HL-60 (cell line): ENCODE measurements around the gene OSBPL7.

ENCODE experiments used
- DNase-seq, 2 experiments: peaks; one replicate each; pipeline ENCODE4 v3.0.0-alpha.2; 2010 to 2020; ENCODE audit warnings: low read depth in 1 of 2, low spot score in 1 of 2
- H3K27ac ChIP-seq: fragments of 250-450 bp; sonication (Bioruptor Pico); replicated peaks from 2 replicates; pipeline ENCODE4 v1.5.1; 2020; ENCODE audit warnings: mild to moderate bottlenecking, moderate library complexity
- H3K27me3 ChIP-seq: fragments of 250-450 bp; sonication (Bioruptor Pico); 2 replicates; pipeline ENCODE4 v1.5.1; 2021; ENCODE audit warnings: mild to moderate bottlenecking, moderate library complexity; ENCODE audit not compliant: insufficient read depth, poor library complexity, severe bottlenecking
- H3K4me3 ChIP-seq: replicated peaks from 2 replicates; pipeline ENCODE4 v1.5.1; 2011; ENCODE audit warnings: mild to moderate bottlenecking, control low read depth, low read length; ENCODE audit not compliant: insufficient read depth
- GABPA ChIP-seq: IDR thresholded peaks from 2 replicates; pipeline ENCODE4 v1.6.1; 2012; ENCODE audit warnings: low read depth
- POLR2AphosphoS5 ChIP-seq: IDR thresholded peaks from 2 replicates; pipeline ENCODE4 v1.6.1; 2012; ENCODE audit warnings: low read depth
- SPI1 ChIP-seq: IDR thresholded peaks from 2 replicates; pipeline ENCODE4 v1.6.1; 2012; ENCODE audit warnings: low read depth, mild to moderate bottlenecking, borderline replicate concordance
- TF ChIP-seq, protein P1 (sequence below): IDR thresholded peaks from one replicate; pipeline ENCODE4 v1.5.1; 2011; ENCODE audit warnings: low read length, control low read depth, inconsistent platforms; ENCODE audit not compliant: insufficient read depth
- TF ChIP-seq, protein P2 (sequence below): IDR thresholded peaks from 2 replicates; pipeline ENCODE4 v1.6.1; 2012; ENCODE audit warnings: low read depth; ENCODE audit not compliant: insufficient replicate concordance

Gene OSBPL7

GRCh38 chr17:47778184-47778635 is 43.4 kb downstream of the OSBPL7 start:
- no peak for DNase-seq
- Histone ChIP-seq H3K4me3 (no peak overlapping the region), H3K27me3 (peaks cover 24% of the 10 kb centered on the region), H3K27ac (no peak overlapping the region)
- TF ChIP-seq, protein P1, sequence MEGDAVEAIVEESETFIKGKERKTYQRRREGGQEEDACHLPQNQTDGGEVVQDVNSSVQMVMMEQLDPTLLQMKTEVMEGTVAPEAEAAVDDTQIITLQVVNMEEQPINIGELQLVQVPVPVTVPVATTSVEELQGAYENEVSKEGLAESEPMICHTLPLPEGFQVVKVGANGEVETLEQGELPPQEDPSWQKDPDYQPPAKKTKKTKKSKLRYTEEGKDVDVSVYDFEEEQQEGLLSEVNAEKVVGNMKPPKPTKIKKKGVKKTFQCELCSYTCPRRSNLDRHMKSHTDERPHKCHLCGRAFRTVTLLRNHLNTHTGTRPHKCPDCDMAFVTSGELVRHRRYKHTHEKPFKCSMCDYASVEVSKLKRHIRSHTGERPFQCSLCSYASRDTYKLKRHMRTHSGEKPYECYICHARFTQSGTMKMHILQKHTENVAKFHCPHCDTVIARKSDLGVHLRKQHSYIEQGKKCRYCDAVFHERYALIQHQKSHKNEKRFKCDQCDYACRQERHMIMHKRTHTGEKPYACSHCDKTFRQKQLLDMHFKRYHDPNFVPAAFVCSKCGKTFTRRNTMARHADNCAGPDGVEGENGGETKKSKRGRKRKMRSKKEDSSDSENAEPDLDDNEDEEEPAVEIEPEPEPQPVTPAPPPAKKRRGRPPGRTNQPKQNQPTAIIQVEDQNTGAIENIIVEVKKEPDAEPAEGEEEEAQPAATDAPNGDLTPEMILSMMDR, result no peak
- TF ChIP-seq GABPA (no peak), POLR2AphosphoS5 (no peak), SPI1 (no peak)
- TF ChIP-seq, protein P2, sequence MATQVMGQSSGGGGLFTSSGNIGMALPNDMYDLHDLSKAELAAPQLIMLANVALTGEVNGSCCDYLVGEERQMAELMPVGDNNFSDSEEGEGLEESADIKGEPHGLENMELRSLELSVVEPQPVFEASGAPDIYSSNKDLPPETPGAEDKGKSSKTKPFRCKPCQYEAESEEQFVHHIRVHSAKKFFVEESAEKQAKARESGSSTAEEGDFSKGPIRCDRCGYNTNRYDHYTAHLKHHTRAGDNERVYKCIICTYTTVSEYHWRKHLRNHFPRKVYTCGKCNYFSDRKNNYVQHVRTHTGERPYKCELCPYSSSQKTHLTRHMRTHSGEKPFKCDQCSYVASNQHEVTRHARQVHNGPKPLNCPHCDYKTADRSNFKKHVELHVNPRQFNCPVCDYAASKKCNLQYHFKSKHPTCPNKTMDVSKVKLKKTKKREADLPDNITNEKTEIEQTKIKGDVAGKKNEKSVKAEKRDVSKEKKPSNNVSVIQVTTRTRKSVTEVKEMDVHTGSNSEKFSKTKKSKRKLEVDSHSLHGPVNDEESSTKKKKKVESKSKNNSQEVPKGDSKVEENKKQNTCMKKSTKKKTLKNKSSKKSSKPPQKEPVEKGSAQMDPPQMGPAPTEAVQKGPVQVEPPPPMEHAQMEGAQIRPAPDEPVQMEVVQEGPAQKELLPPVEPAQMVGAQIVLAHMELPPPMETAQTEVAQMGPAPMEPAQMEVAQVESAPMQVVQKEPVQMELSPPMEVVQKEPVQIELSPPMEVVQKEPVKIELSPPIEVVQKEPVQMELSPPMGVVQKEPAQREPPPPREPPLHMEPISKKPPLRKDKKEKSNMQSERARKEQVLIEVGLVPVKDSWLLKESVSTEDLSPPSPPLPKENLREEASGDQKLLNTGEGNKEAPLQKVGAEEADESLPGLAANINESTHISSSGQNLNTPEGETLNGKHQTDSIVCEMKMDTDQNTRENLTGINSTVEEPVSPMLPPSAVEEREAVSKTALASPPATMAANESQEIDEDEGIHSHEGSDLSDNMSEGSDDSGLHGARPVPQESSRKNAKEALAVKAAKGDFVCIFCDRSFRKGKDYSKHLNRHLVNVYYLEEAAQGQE, result no peak

DNA sequence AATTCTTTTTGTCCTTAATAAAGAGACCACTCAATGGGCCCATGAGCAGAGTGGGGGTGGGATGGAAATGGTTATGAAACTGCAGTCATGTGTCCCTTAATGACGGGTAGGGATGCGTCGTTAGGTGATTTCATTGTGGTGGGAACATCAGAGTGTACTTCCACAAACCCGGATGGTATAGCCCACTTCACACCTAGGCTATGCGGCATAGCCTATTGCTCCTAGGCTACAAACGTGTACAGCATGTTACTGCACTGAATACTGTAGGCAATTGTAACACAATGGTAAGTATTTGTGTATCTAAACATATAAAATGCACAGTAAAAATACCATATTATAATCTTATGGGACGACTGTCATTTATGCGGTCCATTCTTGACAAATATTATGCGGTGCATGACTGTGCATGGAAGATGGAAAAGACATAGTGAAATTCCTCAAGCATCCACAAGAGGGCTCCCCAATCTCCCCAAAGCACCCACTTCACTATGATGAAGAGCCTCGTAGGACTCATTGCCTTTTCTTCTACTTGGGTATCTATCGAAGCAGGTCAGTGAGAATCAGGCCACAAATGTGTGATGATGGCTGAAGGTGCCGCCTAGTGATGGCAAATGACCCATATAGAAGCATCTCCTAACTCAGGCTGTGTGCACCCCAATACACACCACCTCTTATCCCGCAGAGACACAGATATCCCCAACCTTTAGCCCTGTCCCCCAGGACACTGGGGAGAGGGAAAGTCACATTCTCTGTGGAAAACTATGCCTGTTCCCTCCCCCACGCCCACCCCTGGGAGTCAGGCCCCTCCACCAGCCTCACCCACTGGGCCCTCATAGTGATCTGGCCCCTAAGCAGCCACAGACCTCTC is 45.0 kb downstream of the OSBPL7 start:
- peak; percentile 31 to 43 for DNase-seq
- no peak overlapping the region for H3K27ac ChIP-seq
- peaks cover 17% of the 10 kb centered on the region for H3K27me3 ChIP-seq
- no peak overlapping the region for H3K4me3 ChIP-seq
- TF ChIP-seq, protein P1, result peak; percentile 70
- TF ChIP-seq SPI1, result no peak

DNA sequence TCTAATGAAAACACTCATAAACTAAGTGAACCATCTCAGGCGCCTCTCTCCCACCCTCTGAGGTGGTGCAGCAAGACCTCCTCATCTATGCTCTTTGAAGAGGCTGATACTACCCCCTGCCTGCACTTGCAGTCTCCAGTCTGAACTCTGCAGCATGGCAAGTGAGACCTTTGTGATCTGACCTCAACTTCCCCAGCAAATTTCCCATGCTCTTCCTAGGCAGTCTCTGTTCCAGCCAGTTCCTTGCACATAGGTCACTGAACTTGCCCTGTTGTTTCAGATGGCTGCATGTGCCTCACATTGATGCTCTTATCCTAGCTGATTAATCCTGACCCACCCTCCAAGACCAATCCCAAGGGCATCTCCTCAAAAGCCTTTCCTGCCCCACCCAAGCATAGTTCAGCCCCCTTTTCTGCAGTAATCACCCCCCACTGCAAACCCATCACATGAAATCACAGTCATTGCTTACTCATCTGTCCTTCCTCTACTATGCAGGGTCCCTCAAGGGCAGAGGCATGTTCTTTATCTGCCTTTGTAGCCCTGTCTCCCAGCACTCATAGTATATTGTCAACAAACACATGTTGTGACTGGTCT is 46.5 kb downstream of the OSBPL7 start:
- Histone ChIP-seq H3K4me3 (no peak overlapping the region), H3K27ac (no peak overlapping the region), H3K27me3 (peaks cover 14% of the 10 kb centered on the region)
- TF ChIP-seq, protein P1, result no peak
- TF ChIP-seq, protein P2, result no peak
- DNase-seq, result no peak
